Muscle of arm (tissue), 12 donors: ENCODE data around the gene KRTAP5-1. TPM values are rescaled to one million over a fixed set of nuclear protein-coding genes. Genes with fewer than 3 reads are reported as not detected.
A peak's percentile ranks its signal among the peaks of the same experiment; 100 is the strongest.

Experiments
- DNase-seq: peaks from one replicate; pipeline ENCODE4 v3.0.0-alpha.2; 2013
- polyA plus RNA-seq, 12 donors: library from polyadenylated mRNA; unstranded; fragments of 120-200 nt; gene quantifications; one replicate each; pipeline ENCODE4 v1.2.1, GENCODE V29; 2013; ENCODE audit not compliant: insufficient read length in 12 of 12

KRTAP5-1 gene
- polyA plus RNA-seq, 12 donors: 0.55 to 2.2 (median 1.4) TPM; not detected in 4

- DNase-seq: peak; percentile 90
Measured at GRCh38 chr11:1572197-1573076, 12.6 kb downstream of the KRTAP5-1 start, which contains the start of gene DUSP8. DUSP8 (minus strand) TSS chr11:1572271; CDS start chr11:1565826, 6,445 bp downstream.

GRCh38 chr11:1571760-1572196 lies 13.3 kb downstream of the KRTAP5-1 start:
- no peak for DNase-seq

- DNase-seq: no peak
Measured at GRCh38 chr11:1570896-1571759, 14.0 kb downstream of the KRTAP5-1 start.

DNA sequence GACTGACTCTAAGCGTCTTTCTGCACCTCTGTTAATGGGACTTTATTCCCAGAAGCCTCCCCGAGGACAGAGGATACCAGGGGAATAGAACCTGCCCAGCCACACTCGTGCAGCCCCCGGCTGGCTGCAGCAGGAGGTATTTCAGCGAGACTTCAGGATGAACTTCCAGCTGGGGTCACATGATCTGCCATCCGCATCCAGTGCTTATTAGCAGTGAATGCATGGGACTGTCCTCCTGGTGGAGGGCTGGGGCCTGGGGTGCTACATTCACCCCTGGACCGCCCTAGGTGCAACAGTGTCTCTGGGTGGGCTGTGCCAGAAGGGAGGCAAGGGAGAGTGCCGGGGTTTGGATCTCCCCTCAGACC lies 14.6 kb downstream of the KRTAP5-1 start:
- no peak for DNase-seq

DNA sequence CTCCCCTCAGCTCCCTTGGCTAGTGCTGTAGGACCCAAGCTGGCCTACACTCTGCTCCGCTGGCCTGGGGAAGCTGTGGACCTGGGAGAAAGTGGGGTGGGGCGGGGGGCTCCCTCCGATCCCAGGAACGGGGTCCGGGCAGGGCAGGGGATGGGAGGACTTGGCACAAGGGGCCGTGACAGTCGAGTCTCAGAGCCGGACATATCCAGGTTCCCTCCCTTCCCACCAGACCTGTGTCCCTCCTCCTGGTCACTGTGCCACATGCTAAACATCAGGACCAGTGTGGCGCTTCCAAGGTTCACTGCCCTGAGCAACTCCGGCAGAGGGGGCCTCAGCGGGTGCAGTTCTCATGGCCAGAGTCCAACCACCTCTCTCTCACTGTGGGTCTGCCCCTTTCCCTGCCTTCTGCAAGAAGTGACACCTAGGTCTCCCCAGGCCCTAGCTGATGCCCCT lies 15.1 kb downstream of the KRTAP5-1 start:
- no peak for DNase-seq

DNA sequence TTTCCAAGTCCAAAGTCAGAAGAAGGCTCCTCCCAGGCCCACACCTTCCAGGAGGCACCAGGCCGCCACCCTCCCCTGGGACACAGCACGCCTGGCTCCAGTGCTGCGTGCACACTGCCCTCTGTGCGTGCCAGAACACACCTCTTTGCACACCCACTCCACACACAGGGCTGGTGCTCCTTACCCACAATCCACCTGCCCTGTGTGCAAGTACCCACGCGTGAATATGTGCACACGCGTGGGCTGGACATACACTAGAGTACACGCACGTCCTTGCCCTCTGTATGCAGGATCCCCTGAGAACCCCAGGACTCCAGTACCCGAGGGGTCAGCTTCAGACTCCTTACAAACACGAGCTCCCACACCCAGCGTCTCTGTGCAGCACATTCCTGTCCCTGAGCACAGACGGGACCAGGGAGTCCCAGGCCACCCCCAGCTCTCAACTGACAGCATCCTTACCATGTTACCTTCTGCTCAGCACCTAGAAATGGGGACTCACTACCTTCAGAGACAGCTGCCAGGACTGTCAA lies 15.8 kb downstream of the KRTAP5-1 start:
- DNase-seq: no peak

DNA sequence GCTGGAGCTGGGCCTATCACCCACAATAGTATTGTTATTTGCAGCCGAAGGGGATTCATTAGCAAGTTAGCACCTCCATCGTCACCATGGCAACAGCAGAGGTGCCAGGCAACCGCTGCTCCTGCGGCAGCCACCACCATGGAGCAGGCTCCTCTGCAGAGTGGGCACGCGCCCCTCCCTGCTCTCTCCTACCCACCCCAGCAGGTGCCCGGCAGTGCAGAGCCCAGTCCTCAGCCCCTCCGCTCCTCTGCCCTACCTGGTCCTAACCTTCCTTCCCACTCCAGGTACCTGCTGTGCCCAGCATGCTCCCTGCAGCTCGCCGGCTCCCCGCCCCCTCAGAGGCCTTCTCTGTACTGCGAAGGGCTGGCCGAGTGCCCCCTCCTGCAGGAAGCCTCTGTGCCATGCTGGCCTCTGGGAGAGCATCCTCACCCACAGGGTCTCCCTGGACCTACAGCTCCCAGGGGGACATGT lies 16.6 kb downstream of the KRTAP5-1 start:
- DNase-seq: no peak

DNA sequence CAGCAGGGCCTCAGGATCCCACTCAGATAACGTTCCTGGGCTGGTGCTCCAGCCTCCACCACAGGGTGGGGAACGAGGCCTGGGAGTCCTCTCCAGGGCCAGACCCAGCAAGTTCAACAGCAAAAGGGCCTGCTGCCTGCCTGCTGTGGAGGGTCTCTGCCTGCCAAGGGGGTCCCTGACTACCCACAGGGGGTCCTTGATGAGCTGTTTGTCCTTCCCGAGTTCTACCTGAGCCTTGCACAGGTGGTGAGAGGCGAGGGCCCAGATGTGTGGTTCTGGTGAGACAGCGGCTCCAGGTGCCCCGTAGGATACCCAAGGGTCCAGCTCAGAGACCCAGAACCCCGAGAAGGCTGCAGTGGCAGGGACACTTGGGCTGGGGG lies 17.4 kb downstream of the KRTAP5-1 start:
- DNase-seq: no peak

- no peak for DNase-seq
Measured at GRCh38 chr11:1567052-1567720, 17.9 kb downstream of the KRTAP5-1 start.

- no peak for DNase-seq
Measured at GRCh38 chr11:1566381-1567051, 18.6 kb downstream of the KRTAP5-1 start.

GRCh38 chr11:1565904-1566247 lies 19.2 kb downstream of the KRTAP5-1 start:
- DNase-seq: no peak

DNA sequence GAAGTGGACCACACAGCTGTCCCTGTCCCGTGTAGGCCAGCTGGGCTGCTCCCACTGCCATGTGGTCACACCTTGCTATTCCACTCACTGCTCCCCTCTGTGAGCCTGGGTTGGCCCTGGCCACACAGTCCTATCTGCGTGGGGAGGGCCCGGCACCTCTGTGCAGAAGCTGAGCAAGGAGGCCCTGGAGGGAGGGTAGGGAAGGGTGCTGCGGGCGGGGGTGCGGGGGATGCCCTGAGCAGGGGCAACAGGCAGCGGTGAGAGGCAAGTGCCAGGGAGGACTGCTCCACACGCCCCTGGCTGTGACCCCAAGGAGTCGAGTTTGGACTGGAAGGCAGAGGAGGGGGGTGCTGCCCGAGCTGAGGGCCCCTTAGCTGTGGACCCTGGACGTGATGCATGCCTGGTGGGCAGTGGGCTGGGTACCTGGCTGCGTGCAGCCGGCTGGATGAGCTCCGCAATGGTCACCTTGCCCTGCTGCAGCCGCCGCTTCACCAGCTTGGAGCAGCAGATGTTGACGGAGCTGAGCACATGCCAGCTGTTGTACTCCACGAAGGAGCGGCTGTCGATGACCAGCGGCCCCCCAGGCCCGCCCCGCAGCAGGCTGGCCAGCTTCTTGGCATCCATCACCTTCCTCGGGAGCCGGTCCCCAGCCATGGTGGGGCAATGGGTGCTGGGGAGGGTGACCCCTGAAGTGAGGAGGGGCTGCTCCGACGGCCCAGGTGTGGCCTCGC lies 19.7 kb downstream of the KRTAP5-1 start:
- DNase-seq: no peak

DNA sequence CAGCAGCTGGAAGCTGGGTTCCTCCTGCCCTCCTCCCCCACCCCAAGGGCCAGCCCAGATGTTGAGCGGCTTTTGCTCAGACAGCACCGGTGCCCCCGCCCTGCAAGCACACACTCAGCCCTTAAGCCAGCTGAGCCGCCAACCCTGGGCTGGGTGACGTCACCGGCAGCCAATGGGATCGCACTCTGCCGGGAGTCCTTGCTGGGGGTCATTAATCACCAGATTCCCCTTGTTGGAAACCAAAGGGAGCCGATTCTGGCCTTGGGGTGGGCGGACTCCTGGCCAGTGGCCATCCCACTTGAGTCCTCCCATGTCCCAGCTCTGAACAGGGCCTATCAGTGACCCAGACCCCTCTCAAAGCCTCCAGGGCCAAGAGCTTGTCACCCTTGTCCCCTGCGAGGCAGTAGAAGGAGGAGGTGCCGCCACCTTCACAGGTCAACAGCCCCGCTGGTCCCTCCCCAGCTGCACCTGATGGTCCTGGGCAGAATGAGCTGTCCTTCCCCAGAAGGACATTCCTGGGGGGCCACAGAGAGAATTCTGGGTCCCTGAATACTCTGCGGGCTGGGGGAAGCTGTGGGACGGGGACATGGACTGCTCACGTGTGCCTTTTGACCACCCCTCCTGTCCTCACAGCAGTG lies 20.4 kb downstream of the KRTAP5-1 start:
- DNase-seq: no peak

GRCh38 chr11:1563697-1564534 lies 21.2 kb downstream of the KRTAP5-1 start:
- DNase-seq: no peak

DNA sequence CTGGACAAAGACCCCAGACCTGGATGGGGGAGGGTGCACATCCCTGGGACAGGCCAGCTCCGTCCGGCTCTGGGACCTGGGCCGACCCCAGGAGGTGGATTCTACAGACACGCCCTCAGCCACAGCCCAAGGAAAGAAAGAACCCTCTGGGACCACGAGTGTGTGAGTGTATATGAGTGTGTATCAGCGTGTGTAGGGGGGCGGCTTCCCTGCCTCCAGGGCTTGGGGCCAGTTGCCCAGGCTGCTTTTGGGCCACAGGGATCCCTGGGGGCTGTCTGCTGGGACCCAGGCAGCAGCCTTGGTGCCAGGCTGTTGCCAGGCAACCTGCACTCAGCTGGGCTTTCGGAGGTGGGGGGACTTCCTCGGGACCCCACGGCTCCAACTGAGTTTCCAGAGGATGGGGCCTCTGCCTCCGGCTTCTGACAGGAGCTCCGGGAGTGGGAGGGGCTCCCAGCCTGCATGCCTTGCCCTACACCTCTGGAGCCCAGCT lies 21.9 kb downstream of the KRTAP5-1 start:
- no peak for DNase-seq

GRCh38 chr11:1562469-1563148 lies 22.5 kb downstream of the KRTAP5-1 start:
- DNase-seq: no peak

DNA sequence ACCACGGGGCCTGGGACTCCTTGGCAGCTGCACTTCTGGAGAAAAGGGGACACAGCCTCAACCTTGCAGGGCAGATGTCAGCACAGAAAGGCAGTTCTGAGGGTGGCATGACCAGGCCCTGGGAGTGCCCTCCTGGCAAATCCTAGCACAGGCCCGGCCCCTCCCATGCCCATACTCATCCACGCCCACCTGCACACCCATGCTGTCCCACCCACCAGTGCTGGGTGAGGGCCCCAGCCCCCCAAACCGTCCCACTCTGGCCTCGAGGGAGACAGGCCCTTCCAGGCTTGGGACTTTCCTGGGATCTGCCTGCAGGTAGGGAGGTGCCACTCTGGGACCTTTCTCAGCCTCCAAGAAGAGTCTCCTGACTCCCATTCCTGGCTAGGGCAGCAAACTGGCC lies 23.1 kb downstream of the KRTAP5-1 start:
- no peak for DNase-seq

- DNase-seq: no peak
Measured at GRCh38 chr11:1561266-1561665, 23.8 kb downstream of the KRTAP5-1 start.
